Activated CD4-positive, CD25-positive, alpha-beta regulatory T cell treated with anti-CD3 and anti-CD28 coated beads, Interleukin-2, amount 50 U/mL, for 72 hours (primary cell): Measurements from ENCODE around the gene TBC1D16.
A peak's percentile ranks its signal among the peaks of the same experiment; 100 is the strongest.

Experiments used
- DNase-seq: peaks from one replicate; pipeline ENCODE4 v3.0.0; 2021

The TBC1D16 gene

GRCh38 chr17:79949656-79950209, 85.9 kb downstream of the TBC1D16 start:
- peak; percentile 9 for DNase-seq

- DNase-seq = peak; percentile 9
These were observed 86.6 kb downstream of the TBC1D16 start for GRCh38 chr17:79948945-79949655.

- peak; percentile 11 for DNase-seq
These were observed 87.2 kb downstream of the TBC1D16 start for GRCh38 chr17:79948406-79948944.

- peak; percentile 16 for DNase-seq
These were observed 88.2 kb downstream of the TBC1D16 start for GRCh38 chr17:79947351-79948031.

GRCh38 chr17:79946352-79947231, 89.1 kb downstream of the TBC1D16 start:
- DNase-seq = peak; percentile 25

GRCh38 chr17:79945591-79946255, 89.9 kb downstream of the TBC1D16 start:
- DNase-seq = peak; percentile 17

GRCh38 chr17:79944821-79945391, 90.8 kb downstream of the TBC1D16 start:
- DNase-seq = peak; percentile 24

GRCh38 chr17:79944251-79944812, 91.3 kb downstream of the TBC1D16 start:
- peak; percentile 17 for DNase-seq

GRCh38 chr17:79943347-79944241, 92.1 kb downstream of the TBC1D16 start:
- peak; percentile 21 for DNase-seq

GRCh38 chr17:79942591-79943346, 92.9 kb downstream of the TBC1D16 start:
- no peak for DNase-seq

- DNase-seq = no peak
These were observed 93.7 kb downstream of the TBC1D16 start for GRCh38 chr17:79942011-79942405.

- DNase-seq = no peak
These were observed 94.3 kb downstream of the TBC1D16 start for GRCh38 chr17:79941088-79942010.

- no peak for DNase-seq
These were observed 95.1 kb downstream of the TBC1D16 start for GRCh38 chr17:79940459-79941087.

GRCh38 chr17:79939755-79940458, 95.8 kb downstream of the TBC1D16 start:
- no peak for DNase-seq

GRCh38 chr17:79939094-79939435, 96.6 kb downstream of the TBC1D16 start:
- no peak for DNase-seq

- DNase-seq = no peak
These were observed 97.2 kb downstream of the TBC1D16 start for GRCh38 chr17:79938336-79939093.
